Esophagus squamous epithelium (tissue), 4 donors: ENCODE measurements around the gene EYS.

Source experiments
- CTCF ChIP-seq, 6 experiments: fragments of 450-650 bp in 4 of 6; fragments of 200-600 bp in 2 of 6; sonication (generic) in 2 of 6; IDR thresholded peaks; one replicate each; pipeline ENCODE4 v1.5.1; 2016 to 2019; ENCODE audit warnings: antibody characterized with exemption in 6 of 6, mild to moderate bottlenecking in 4 of 6, moderate library complexity in 4 of 6
- POLR2A ChIP-seq, 4 donors: fragments of 450-650 bp; IDR thresholded peaks; one replicate each; pipeline ENCODE4 v1.6.1; 2017; ENCODE audit warnings: antibody characterized with exemption in 4 of 4, mild to moderate bottlenecking in 4 of 4, moderate library complexity in 3 of 4

GRCh38 chr6:64847396-64847795, 859.6 kb downstream of the EYS start:
- TF ChIP-seq CTCF (IDR thresholded peaks at IDR 0.05) (no peak), POLR2A (IDR thresholded peaks at IDR 0.05) (no peak)
